ENCODE measurements around the gene ZCCHC2.

DNA sequence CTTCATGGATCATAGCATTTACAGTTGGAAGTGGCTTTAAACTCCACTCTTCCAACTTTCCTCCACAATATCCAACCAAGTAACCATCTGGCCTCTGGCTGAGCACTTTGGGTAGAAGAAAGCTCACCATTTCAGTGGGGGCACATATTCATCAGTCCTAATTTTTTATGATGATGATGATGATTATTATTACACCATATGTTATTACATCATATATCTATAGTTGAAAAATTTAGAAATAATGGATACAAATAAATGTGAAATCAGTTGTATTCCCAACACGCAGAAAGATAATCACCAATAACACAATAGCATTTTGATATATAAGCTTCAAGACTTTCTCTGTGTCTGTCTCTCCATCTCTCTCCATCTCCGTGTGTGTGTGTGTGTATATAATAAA lies 26.6 kb upstream of the ZCCHC2 start:
- TF ChIP-seq, protein P1, sequence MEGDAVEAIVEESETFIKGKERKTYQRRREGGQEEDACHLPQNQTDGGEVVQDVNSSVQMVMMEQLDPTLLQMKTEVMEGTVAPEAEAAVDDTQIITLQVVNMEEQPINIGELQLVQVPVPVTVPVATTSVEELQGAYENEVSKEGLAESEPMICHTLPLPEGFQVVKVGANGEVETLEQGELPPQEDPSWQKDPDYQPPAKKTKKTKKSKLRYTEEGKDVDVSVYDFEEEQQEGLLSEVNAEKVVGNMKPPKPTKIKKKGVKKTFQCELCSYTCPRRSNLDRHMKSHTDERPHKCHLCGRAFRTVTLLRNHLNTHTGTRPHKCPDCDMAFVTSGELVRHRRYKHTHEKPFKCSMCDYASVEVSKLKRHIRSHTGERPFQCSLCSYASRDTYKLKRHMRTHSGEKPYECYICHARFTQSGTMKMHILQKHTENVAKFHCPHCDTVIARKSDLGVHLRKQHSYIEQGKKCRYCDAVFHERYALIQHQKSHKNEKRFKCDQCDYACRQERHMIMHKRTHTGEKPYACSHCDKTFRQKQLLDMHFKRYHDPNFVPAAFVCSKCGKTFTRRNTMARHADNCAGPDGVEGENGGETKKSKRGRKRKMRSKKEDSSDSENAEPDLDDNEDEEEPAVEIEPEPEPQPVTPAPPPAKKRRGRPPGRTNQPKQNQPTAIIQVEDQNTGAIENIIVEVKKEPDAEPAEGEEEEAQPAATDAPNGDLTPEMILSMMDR (CRISPR knock-in tag; IDR thresholded peaks at IDR 0.05): no peak
- no peak for TF ChIP-seq POLR2AphosphoS5 (IDR thresholded peaks at IDR 0.05; ENCODE audit: low read depth, low read length)
- TF ChIP-seq, protein P2, sequence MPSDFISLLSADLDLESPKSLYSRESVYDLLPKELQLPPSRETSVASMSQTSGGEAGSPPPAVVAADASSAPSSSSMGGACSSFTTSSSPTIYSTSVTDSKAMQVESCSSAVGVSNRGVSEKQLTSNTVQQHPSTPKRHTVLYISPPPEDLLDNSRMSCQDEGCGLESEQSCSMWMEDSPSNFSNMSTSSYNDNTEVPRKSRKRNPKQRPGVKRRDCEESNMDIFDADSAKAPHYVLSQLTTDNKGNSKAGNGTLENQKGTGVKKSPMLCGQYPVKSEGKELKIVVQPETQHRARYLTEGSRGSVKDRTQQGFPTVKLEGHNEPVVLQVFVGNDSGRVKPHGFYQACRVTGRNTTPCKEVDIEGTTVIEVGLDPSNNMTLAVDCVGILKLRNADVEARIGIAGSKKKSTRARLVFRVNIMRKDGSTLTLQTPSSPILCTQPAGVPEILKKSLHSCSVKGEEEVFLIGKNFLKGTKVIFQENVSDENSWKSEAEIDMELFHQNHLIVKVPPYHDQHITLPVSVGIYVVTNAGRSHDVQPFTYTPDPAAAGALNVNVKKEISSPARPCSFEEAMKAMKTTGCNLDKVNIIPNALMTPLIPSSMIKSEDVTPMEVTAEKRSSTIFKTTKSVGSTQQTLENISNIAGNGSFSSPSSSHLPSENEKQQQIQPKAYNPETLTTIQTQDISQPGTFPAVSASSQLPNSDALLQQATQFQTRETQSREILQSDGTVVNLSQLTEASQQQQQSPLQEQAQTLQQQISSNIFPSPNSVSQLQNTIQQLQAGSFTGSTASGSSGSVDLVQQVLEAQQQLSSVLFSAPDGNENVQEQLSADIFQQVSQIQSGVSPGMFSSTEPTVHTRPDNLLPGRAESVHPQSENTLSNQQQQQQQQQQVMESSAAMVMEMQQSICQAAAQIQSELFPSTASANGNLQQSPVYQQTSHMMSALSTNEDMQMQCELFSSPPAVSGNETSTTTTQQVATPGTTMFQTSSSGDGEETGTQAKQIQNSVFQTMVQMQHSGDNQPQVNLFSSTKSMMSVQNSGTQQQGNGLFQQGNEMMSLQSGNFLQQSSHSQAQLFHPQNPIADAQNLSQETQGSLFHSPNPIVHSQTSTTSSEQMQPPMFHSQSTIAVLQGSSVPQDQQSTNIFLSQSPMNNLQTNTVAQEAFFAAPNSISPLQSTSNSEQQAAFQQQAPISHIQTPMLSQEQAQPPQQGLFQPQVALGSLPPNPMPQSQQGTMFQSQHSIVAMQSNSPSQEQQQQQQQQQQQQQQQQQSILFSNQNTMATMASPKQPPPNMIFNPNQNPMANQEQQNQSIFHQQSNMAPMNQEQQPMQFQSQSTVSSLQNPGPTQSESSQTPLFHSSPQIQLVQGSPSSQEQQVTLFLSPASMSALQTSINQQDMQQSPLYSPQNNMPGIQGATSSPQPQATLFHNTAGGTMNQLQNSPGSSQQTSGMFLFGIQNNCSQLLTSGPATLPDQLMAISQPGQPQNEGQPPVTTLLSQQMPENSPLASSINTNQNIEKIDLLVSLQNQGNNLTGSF (CRISPR knock-in tag; IDR thresholded peaks at IDR 0.05): no peak
